CD4-positive, alpha-beta T cell treated with Interleukin-21 for 1 hour (primary cell): Measurements from ENCODE around the gene GIPC1.
"Not testable (repeated sequence)": the region's sequence is repeated elsewhere in the genome, so short reads cannot be mapped to it uniquely, and the experiment has no call there.

ENCODE experiments used
- DNase-seq: peaks from one replicate; pipeline ENCODE4 v3.0.0-alpha.2; 2020

Gene GIPC1

DNA sequence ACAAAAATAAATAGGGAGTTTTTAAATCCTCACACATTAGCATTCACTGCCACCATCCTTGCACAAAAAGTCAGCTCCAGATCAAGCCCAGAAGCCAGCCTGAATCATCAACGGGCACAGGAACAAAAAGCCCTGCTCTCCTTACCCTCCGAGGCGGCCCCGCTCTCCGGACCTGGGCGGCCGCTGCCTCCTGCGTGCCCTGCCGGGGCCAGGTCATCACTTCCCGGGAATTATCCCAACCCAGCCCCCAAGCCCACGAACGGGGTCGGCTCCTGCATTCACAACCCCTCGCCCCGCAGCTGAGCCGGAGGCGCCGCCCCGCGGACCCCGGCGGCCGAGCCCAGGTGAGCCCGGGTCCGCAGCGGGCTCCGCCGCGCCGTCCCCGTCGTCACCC lies 21.5 kb upstream of the GIPC1 start:
- no peak for DNase-seq

DNA sequence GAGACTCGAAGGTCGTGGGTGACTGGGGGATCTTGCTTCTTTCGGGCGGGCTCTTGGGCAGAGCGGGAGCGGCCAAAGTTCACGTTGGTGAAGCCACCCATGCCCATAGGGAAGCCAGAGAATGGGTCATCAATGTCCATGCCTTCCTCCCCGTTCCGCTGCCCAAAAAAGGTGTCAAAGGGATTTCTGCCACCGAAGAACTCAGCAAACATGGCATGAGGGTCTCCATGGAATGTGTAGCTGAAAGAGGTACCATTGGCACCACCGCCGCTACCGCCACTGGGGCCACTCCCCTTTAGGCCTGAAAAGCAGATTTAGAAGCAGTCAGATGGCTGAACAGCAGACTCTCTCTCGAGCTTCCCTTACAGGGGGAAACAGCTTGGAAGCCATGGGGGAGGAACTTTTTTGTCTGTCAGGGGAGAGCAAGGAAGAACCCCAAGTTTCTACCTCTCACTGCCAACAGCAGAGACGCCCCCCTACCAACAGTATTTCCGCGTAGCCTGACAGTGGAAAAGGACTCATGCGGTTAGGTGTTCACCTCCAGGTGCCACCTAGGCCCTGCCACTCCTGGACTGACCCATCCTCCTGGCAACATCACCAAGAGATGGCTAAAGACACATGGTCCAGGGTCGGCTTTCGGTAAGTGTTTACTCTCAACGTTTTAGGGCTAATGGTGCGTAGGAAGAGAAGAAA lies 21.0 kb upstream of the GIPC1 start:
- DNase-seq, result peak; percentile 49

DNA sequence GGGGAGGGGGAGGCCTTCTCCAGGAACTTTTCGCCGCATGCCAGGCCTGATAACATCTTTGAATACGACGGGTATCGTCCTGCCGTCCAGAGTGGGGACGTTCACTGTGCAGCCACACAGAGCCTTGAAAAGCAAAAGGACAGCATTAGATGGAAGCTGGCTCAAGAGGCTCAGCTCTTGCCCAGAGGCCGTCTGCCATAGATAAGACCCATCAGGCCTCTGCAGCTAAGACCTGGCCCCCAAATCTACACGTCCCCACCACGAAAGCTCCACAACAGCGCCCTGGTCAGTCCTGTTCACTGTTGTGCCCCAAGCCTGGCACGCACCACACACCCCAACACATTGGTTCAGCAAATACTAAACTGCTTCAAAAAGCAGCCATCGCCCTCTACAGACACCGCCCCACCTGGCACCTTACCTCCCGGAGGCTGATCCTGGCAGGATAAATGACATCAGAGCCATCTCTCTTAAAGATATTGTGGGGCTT lies 20.2 kb upstream of the GIPC1 start:
- peak; percentile 34 for DNase-seq

DNA sequence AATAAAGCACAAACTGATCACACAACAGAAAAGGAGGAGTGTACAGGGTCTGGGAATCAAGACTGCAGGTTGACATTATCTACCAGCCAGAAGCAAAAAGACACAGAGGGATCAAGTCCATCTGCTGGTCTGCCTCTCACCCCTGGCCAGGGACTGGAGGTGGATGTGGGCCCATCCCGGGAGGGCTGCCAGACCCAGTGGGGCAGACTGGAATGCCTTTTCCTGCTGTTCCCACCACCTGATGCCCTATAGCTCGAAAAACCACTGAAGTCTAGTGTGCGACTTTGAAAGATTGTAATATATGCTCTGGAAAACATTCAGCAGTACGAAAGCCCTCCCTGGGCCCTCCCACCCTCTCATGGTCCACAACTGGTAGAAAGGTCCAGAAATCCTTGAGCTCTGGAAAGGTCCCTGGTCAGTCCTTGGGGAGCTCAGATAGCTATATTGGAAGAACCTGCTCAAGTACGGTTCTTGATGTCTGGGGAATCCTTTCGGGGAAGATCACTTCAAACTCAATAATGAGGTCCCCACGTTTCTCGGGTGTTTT lies 19.6 kb upstream of the GIPC1 start:
- DNase-seq, result peak; percentile 28

DNA sequence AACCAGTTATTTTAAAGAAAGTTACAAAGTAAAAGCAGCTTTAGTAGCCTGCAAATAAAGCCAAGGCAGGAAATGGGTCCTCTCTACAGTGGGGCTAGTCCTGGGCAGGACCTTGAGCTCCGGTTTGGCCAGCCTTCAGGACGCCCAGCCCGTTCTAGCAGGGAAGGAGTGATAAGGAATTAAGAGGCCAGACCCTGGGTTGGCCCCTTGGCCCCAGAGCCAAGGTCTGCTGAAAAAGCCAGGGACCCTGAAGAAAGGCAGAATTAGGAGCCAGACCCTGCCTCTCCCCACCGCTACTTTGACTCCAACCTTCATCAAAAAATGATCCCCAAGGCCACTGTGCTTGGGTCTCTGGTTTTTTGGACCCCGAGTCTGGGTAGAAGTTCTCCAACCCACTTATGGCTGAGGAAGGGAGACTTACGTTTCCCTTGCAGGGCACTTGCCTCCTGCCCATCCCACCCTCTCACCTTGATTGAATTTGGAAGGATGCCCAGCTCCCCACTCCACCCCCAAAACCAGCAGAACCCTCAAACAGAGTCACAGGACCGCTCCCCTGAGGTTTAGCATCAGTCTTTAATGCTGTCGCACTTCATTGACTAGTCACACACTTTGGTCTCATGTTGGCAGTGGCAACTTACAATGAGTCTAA lies 18.4 kb upstream of the GIPC1 start:
- DNase-seq, result peak; percentile 46

DNA sequence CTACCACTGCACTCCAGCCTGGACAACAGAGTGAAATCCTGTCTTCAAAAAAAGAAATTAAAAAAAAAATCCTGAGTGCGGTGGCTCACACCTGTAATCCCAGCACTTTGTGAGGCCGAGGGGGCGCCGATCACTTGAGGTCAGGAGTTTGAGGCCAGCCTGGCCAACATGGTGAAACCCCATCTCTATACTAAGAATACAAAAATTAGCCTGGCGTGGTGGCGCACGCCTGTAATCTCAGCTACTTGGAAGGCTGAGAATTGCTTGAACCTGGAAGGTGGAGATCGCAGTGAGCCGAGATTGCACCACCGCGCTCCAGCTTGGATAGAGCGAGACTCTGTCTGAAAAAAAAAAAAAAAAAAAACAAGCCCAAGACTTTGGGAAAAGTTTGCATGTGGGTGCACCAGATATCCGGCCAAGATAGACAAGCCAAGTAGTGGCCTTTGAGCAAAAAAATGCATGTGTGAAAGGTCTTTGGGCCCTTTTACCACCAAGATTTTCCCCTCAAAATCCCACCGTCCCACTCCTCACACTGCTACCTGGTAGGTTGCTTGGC lies 16.6 kb upstream of the GIPC1 start:
- DNase-seq, result peak; percentile 48

DNA sequence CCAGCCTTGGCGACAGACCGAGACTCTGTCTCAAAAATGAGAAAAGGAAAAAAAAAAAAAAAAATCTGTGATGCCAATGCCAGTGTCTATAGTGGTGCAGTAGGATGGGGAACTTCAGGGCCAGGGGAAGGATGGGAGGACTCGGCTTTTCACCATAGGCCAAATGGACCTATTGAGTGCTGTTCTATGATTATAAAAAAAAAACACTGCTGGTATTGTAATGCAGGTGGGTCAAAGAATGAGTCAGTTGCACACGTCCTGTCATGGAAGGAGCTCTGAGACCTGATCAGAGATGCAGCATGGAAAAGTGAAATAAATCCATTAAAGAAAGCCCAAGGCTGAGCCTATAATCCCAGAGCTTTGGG lies 15.3 kb upstream of the GIPC1 start:
- peak; percentile 21 for DNase-seq

DNA sequence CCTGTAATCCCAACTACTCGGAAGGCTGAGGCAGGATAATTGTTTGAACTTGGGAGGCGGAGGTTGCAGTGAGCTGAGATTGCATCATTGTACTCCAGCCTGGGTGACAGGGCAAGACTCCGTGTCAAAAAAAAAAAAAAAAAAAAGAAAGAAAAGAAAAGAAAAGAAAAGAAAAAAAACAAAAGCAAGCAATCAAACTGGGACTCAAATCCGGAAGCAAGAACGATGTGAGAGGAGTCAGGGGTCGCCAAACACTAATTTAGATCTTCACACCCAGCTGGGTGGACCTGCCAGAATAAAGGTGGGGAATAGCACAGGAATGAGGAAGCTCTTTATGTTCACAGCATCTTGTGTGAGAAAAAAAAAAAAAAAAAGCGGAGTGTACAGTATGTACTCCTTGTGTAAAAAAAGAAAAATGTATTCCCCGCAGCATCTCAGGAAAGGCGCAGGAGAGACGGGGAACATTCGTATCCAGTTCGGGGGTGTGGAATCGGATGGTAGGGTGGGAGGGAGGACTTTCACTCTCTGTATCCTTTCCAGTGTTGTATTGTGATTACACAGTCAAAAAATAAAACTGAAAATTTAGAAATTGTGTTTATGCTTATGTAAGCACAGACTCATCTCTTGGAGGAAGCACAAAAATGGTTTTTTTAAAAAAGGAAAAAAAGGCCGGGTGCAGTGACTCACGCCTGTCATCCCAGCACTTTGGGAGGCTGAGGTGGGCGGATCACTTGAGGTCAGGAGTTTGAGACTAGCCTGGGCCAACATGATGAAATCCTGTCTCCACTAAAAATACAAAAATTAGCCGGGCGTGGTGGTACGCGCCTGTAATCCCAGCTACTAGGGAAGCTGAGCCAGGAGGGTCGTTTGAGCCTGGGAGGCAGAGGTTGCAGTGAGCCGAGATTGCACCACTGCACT lies 14.6 kb upstream of the GIPC1 start:
- peak; percentile 29 for DNase-seq

DNA sequence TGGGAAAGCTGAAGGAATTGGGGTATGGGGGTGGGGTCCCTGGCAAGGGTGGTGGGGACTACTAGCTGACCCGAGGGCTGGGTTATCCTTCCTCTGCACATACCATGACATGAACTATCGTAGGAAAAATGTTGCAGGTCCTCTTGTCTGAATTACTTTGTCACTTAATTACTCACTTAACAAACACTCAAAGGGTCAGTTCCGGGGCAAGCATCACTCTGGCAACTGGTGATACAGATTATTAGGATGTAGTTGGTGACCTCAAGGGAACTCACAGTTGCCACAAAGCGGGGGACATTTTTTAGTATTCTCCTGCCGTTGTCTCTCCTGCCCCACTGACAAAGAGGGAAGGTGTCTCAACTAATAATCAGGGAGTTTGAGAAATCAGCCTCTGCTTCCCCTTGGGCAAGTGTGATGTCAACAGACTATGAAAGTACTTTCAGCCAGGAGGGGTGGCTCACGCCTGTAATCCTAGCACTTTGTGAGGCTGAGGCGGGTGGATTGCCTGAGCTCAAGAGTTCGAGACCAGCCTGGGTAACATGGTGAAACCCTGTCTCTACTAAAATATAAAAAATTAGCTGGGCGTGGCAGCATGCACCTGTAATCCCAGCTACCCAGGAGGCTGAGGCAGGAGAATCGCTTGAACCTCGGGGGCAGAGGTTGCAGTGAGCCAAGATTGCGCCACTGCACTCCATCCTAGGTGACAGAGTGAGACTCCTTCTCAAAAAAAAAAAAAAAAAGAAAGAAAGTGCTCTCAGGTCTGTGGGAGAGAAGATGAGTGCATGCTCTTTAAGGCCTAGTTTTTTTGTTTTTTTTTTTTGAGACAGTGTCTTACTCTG lies 12.0 kb upstream of the GIPC1 start:
- peak; percentile 27 for DNase-seq

DNA sequence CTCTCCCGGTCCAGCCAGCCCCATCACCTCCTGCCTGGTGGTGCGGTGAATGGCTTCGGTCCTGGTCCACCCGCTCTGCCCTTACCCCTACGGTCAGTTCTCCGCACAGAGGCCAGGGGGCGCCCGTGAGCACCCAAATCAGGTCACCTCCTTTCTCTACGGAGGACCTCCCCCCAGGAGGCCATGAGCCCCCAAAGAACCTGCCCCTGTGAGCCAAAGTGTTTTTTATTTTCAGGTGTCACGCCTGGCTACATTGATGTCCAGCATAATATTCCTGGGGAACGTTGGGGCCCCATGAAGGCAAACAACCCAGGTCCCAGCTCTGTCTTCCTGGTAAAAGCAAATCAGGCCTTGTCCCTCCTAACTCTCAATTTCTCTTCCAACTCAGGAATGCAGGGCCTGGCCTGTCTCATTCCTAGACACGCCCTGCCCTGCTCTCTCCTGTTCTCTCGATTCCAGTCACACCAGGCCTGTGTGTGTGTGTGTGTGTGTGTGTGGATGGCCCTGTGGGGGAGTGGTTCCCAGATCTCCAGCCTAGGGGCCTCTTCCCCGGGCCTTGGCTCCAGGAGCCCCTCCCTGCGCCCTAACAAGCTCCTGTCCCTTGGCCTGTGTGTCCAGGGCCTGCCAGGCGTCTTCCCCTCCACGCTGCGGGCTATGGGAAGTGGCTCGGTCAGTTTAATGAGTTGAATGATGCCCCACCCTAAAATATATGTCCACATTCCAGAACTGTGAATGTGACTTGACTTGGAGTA lies 9.7 kb upstream of the GIPC1 start:
- peak; percentile 79 for DNase-seq

DNA sequence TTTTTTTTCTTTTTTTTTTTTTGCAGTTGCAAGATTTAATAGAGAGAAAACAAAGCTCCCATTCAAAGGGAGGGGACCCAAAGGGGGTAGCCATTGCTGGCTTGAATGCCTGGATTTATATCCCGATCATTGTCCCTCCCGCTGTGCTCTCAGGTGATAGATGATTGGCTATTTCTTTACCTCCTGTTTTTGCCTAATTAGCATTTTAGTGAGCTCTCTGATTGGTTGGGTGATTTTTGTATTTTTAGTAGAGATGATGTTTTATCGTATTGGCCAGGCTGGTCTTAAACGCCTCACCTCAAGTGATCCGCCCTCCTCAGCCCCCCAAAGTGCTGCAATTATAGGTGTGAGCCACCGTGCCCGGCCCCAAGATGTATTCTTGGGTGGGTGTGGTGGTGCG lies 8.6 kb upstream of the GIPC1 start:
- not testable (repeated sequence) for DNase-seq

DNA sequence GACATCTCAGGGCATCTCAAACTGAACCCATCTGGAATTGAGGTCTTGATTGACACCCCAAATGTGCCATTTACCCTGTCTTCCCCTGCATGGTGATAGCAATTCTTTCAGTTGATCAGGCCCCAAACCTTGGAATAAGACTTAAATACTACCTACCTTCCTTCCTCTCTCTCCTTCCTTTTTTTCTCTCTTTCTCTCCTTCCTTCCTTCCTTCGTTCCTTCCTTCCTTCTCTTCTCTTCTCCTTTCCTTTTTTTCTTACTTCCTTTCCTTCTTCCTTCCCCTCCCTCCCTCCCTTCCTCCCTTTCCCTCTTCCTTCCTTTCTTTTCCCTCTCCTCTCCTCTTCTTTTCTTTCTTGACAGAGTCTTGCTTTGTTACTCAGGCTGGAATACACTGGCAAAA lies 7.4 kb upstream of the GIPC1 start:
- DNase-seq, result no peak

DNA sequence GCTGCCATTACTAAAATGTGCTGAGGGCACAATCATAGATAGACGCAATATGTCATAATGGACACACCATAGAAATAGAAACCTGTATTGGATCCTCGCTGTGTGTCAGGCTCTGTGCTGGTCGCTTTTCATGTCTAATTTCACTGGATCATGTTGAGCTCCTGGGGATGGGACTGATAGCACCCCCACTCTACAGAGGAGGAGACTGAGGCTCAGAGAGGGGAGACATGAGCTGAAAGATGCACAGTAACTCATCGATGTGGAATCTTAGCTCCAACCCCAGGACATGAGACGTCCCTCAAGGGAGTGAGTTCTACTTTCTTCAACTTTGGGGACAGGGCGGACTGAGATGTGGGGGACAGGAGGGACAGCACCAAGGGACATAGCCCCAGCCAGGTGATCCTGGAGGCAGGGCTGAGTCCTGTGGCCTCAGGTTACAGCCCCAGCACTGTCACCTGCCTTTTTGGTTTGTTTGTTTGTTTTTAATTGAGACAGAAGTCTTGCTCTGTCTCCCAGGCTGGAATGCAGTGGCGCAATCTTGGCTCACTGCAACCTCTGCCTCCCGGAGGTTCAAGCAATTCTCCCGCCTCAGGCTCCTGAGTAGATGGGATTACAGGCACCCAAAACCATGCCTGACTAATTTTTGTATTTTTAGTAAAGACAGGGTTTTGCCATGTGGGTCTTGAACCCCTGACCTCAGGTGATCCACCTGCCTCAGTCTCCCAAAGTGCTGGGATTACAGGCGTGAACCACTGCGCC lies 6.6 kb upstream of the GIPC1 start:
- no peak for DNase-seq

DNA sequence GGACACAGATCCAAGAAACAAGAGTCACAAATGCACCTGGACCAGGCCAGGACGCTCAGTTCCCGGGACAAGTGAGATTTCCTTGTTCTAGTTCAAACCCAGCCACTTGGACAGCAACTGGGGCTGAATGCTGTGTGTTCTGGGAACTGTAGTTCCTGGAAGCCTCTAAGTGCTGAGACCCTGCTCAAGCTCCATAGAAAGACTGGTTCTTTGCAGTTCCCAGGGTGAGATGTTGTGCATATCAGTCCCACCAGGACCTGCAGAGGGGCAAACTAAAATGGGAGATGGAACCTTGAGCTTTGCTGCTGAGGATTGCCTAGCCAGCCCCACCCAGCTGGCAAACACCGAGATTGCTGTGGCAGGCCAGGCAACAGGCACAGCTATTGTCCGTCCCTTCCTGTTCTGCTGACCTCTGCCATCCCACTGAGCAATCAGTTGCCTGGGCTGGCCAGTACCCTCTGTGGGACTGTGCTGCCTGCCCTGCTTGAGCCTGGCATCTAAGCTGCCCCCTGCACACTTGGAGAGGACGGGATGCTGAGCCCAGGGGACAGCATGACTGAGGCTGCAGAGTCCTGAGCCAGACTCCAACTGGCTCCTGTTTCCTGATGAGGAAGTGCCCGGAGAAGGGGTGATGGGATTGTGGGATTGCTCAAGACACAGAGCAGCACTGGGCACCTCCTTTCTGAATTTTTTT lies 1.4 kb upstream of the GIPC1 start:
- no peak for DNase-seq

DNA sequence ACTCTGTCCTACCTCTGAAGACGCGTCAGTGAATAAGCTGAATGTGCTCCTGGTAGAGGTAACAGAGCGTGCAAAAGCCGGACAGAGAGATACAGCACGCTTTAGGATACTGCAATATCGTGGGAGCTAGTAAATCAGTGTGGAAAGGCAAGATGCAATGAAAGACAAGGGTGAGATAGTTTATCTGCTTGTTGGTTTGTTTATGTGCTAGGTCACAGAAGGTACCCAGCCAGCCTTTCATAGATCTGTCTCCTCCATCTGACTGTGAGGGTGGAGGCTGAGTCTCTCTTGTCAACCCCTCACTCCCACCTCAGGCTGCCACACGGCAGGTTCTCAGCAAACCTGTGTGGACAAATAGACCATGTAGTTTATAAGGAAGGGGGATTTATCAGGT lies 904 bp upstream of the GIPC1 start:
- no peak for DNase-seq

DNA sequence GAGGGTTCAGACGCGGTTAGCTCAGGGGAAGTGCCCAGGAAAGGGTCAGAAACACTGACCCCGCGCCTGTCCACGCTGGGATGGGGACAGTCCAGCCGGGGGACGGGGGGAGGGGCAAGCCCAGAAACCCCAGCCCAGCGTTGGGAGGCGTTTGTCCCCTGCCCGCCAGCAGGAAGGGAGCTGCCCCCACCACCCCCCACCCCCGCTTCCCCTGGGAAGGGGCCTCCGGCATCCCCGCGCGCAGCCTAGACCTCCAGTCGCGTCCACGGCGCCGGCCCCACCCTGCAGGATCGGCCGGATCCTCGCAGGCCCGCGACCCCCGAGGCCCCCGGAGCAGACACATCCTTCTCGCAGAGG lies 277 bp downstream of the GIPC1 start:
- DNase-seq, result no peak

DNA sequence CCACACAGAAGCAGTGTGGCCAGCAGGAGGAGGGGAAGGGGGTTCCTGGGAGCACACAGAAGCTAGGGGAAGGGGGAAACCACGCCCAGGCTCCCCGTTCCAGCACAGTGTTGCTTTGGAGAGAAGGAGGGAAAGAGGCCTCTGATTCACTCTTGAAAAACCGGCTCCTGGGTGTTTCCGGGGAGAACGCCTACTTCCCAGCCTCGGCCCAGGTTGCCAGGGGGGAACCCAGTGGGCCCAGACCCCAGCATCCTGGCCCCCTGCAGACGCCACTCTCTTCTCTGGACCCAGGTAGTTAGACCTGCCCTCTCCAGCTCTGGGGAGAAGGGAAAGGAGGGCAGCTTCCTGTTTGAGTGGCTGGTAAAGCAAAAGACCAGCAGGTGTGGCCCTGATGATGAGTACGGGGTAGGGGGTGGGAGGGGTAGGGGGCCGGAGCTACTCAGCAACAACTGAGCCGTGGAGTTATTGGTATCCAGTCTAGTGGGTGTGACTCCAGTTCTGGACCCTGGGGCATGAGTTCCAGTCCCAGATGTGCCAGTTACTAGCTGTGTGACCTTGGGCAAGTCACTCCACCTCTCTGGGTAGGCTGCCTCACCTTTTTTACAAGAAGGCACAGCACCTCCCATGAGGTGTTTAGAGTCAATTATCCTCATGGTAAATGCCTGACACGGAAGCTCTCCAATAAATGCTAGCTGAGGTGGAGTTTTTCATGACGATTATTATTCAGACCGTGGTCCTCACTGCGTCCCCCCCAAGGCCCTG lies 836 bp downstream of the GIPC1 start:
- DNase-seq, result no peak

DNA sequence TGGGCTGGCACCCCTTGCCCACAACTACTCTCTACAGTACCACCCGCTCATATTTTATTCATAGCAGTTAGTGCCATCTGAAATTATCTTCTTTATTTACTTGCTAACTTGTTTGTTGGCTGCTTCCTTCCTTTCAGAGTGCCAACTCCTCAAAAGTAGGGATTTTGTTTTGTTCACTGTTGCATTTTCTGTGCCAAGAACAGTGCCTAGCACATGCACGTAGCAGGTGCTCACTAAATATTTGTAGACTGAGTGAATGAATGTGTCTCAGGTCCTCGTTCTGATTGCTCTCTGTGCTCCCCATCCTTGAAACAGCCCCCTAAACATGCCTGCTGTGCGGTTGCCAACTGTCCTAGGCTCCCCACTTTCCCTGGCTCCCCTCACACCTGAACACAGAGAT lies 1.5 kb downstream of the GIPC1 start:
- DNase-seq, result no peak

DNA sequence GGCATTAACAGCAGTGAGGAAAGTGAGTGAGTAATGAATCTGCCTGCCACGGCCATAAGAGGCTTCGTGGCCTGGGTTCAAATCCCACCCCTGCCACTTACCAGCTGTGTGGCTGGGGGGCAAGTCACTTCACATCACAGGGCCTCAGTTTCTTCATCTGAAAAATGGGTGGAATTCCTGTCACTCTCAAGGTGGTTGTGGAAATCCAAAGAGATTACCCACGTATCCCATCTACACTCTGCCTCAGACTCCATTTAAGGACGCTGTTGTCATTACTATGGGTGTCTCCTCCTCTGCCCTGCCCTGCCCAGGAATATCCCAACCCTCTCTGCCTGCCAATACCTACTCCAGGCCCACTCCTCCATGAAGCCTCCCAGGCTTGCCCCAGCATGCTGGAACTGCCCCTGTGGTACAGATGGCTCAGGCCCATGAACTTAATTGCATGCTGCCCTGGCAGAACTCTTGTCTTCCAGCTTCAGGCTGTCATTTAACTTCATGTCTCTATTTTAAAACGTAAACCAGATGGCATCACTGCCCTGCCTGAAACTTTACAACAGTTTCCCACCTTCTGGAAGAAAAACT lies 3.1 kb downstream of the GIPC1 start:
- no peak for DNase-seq
